Neural progenitor cell (in vitro differentiated cells): ENCODE results near the gene SLC35B4. TPM values are rescaled to one million over a fixed set of nuclear protein-coding genes. Genes with fewer than 3 reads are reported as not detected.

Source experiments
- DNase-seq: peaks from one replicate; pipeline ENCODE4 v3.0.0-alpha.2; 2016; ENCODE audit warnings: low spot score
- H2AFZ ChIP-seq: fragments of 200-600 bp; sonication (generic); replicated peaks from 2 replicates; pipeline ENCODE4 v1.6.1; 2016; ENCODE audit warnings: antibody characterized with exemption
- H3F3A ChIP-seq: fragments of 200-600 bp; sonication (generic); 2 replicates; pipeline ENCODE4 v1.6.1; 2016; ENCODE audit warnings: antibody characterized with exemption, low read depth
- H3K27ac ChIP-seq: fragments of 200-600 bp; sonication (generic); 2 replicates; pipeline ENCODE4 v1.5.1; 2016; ENCODE audit warnings: mild to moderate bottlenecking
- H3K27me3 ChIP-seq: fragments of 200-600 bp; sonication (generic); 2 replicates; pipeline ENCODE4 v1.6.1; 2016; ENCODE audit warnings: mild to moderate bottlenecking, moderate library complexity
- H3K36me3 ChIP-seq: fragments of 200-600 bp; sonication (generic); 2 replicates; pipeline ENCODE4 v1.5.1; 2016
- H3K4me1 ChIP-seq: fragments of 200-600 bp; sonication (generic); 2 replicates; pipeline ENCODE4 v1.6.1; 2016; ENCODE audit warnings: mixed run types
- H3K4me2 ChIP-seq: fragments of 200-600 bp; sonication (generic); 2 replicates; pipeline ENCODE4 v1.6.1; 2016
- H3K4me3 ChIP-seq: fragments of 200-600 bp; sonication (generic); 2 replicates; pipeline ENCODE4 v1.5.1; 2016
- H3K79me2 ChIP-seq: fragments of 200-600 bp; sonication (generic); 2 replicates; pipeline ENCODE4 v1.6.1; 2016; ENCODE audit warnings: low read depth
- H3K9ac ChIP-seq: fragments of 200-600 bp; sonication (generic); 2 replicates; pipeline ENCODE4 v1.6.1; 2016
- H3K9me3 ChIP-seq: fragments of 200-600 bp; sonication (generic); 2 replicates; pipeline ENCODE4 v1.5.1; 2016; ENCODE audit warnings: low read depth
- H4K20me1 ChIP-seq: fragments of 200-600 bp; sonication (generic); 2 replicates; pipeline ENCODE4 v1.6.1; 2016; ENCODE audit warnings: low read depth
- H3K27ac Mint-ChIP-seq: 3 replicates; pipeline ENCODE4 v1.8.0; 2021; ENCODE audit warnings: mixed read lengths
- H3K27me3 Mint-ChIP-seq: 2 replicates; pipeline ENCODE4 v1.8.0; 2022; ENCODE audit warnings: low read depth, mild to moderate bottlenecking, inconsistent platforms, moderate library complexity, mixed read lengths; ENCODE audit not compliant: insufficient read depth
- H3K36me3 Mint-ChIP-seq: 3 replicates; pipeline ENCODE4 v1.8.0; 2021; ENCODE audit warnings: mixed read lengths
- H3K4me1 Mint-ChIP-seq: 3 replicates; pipeline ENCODE4 v1.8.0; 2021; ENCODE audit warnings: mixed read lengths
- H3K4me3 Mint-ChIP-seq: 3 replicates; pipeline ENCODE4 v1.8.0; 2021; ENCODE audit warnings: mild to moderate bottlenecking, moderate library complexity, mixed read lengths
- H3K9me3 Mint-ChIP-seq: 3 replicates; pipeline ENCODE4 v1.8.0; 2020; ENCODE audit warnings: mixed read lengths
- CTCF ChIP-seq: fragments of 200-600 bp; sonication (generic); IDR thresholded peaks from 2 replicates; pipeline ENCODE4 v1.5.1; 2017; ENCODE audit warnings: antibody characterized with exemption, mild to moderate bottlenecking
- EZH2 ChIP-seq: fragments of 200-600 bp; sonication (generic); IDR thresholded peaks from 2 replicates; pipeline ENCODE4 v1.6.1; 2017; ENCODE audit warnings: antibody characterized with exemption, mild to moderate bottlenecking, moderate library complexity
- EZH2phosphoT487 ChIP-seq: fragments of 200-600 bp; sonication (generic); IDR thresholded peaks from 2 replicates; pipeline ENCODE4 v1.6.1; 2017; ENCODE audit warnings: antibody characterized with exemption
- total RNA-seq: library from RNA; depleted of rRNA; stranded (reverse); fragments of >200 nt; gene quantifications from 2 replicates; pipeline ENCODE4 v1.2.3, GENCODE V29; 2015; ENCODE audit warnings: low replicate concordance

Gene SLC35B4
- total RNA-seq, 1 donor from 2014 or later, result 32.0 TPM

- Histone ChIP-seq H3K27ac (no peak overlapping the region), H3K27me3 (no peaks in the 10 kb centered on the region), H3K36me3 (no peaks in the 10 kb centered on the region), H3K9me3 (no peaks in the 10 kb centered on the region), H3K9ac (no peak overlapping the region), H2AFZ (no peak overlapping the region), H3K4me3 (no peak overlapping the region), H3K79me2 (no peaks in the 10 kb centered on the region), H3F3A (no peaks in the 10 kb centered on the region), H3K4me1 (peaks cover 8% of the 10 kb centered on the region), H3K4me2 (no peak overlapping the region), H4K20me1 (no peaks in the 10 kb centered on the region)
- Mint-ChIP-seq H3K27ac (no peak overlapping the region), H3K27me3 (peaks cover 4% of the 10 kb centered on the region), H3K36me3 (no peaks in the 10 kb centered on the region), H3K4me3 (no peak overlapping the region), H3K4me1 (no peaks in the 10 kb centered on the region), H3K9me3 (peaks cover 3% of the 10 kb centered on the region)
- no peak for TF ChIP-seq CTCF
- no peak for TF ChIP-seq EZH2phosphoT487
- no peak for TF ChIP-seq EZH2
- DNase-seq, result no peak
Observed at GRCh38 chr7:134284011-134284410, 32.7 kb downstream of the SLC35B4 start.

GRCh38 chr7:134280508-134280907 lies 36.2 kb downstream of the SLC35B4 start:
- TF ChIP-seq EZH2phosphoT487 (no peak), CTCF (no peak), EZH2 (no peak)
- Mint-ChIP-seq H3K27me3 (peaks cover 8% of the 10 kb centered on the region), H3K4me3 (no peak overlapping the region), H3K9me3 (peaks cover 3% of the 10 kb centered on the region), H3K4me1 (no peaks in the 10 kb centered on the region), H3K36me3 (no peaks in the 10 kb centered on the region), H3K27ac (no peak overlapping the region)
- Histone ChIP-seq H3K9ac (no peak overlapping the region), H3K27me3 (no peaks in the 10 kb centered on the region), H2AFZ (no peak overlapping the region), H3F3A (no peaks in the 10 kb centered on the region), H3K4me2 (no peak overlapping the region), H4K20me1 (no peaks in the 10 kb centered on the region), H3K9me3 (no peaks in the 10 kb centered on the region), H3K4me1 (no peaks in the 10 kb centered on the region), H3K4me3 (no peak overlapping the region), H3K36me3 (no peaks in the 10 kb centered on the region), H3K27ac (no peak overlapping the region), H3K79me2 (no peaks in the 10 kb centered on the region)
- no peak for DNase-seq

- Histone ChIP-seq H2AFZ (no peak overlapping the region), H3K27ac (no peak overlapping the region), H3K4me1 (no peaks in the 10 kb centered on the region), H3K4me3 (no peak overlapping the region), H3K27me3 (no peaks in the 10 kb centered on the region), H3K36me3 (no peaks in the 10 kb centered on the region), H3K79me2 (no peaks in the 10 kb centered on the region), H3K9ac (no peak overlapping the region), H3K4me2 (no peak overlapping the region), H3F3A (no peaks in the 10 kb centered on the region), H4K20me1 (no peaks in the 10 kb centered on the region), H3K9me3 (no peaks in the 10 kb centered on the region)
- Mint-ChIP-seq H3K9me3 (peaks cover 3% of the 10 kb centered on the region), H3K4me1 (no peaks in the 10 kb centered on the region), H3K27ac (no peak overlapping the region), H3K36me3 (no peaks in the 10 kb centered on the region), H3K27me3 (peaks cover 8% of the 10 kb centered on the region), H3K4me3 (no peak overlapping the region)
- no peak for TF ChIP-seq EZH2phosphoT487
- no peak for DNase-seq
Observed at GRCh38 chr7:134279898-134280297, 36.8 kb downstream of the SLC35B4 start.

DNA sequence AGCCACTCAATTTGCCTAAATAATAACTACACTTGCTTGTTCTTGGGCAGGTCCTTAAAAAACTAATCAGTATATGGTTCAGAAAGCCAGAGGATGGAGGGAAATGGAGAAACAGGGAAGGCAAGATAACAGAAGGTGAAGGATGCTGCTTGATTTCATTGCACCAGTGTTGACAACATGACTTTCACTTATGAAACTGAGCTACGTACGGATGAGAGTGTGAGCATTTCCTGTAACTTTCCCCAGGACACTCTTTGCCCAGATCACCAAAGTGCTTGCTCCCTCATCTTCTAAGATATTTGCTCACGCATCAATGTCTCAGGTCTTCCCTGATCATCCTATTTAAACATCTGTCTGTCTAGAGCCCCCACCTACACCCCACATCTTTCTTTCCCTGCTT lies 37.4 kb downstream of the SLC35B4 start:
- Histone ChIP-seq H2AFZ (no peak overlapping the region), H3K27ac (no peak overlapping the region), H3K79me2 (no peaks in the 10 kb centered on the region), H3K4me1 (no peaks in the 10 kb centered on the region), H3F3A (no peaks in the 10 kb centered on the region), H3K9ac (no peak overlapping the region), H3K27me3 (no peaks in the 10 kb centered on the region), H3K4me3 (no peak overlapping the region), H3K9me3 (no peaks in the 10 kb centered on the region), H3K36me3 (no peaks in the 10 kb centered on the region), H3K4me2 (no peak overlapping the region), H4K20me1 (no peaks in the 10 kb centered on the region)
- no peak for DNase-seq
- H3K4me3 Mint-ChIP-seq, result no peak overlapping the region
- no peaks in the 10 kb centered on the region for H3K4me1 Mint-ChIP-seq
- peaks cover 8% of the 10 kb centered on the region for H3K27me3 Mint-ChIP-seq
- H3K27ac Mint-ChIP-seq, result no peak overlapping the region
- peaks cover 3% of the 10 kb centered on the region for H3K9me3 Mint-ChIP-seq
- no peak for TF ChIP-seq EZH2phosphoT487
- no peak for TF ChIP-seq CTCF
- TF ChIP-seq EZH2, result no peak
- no peaks in the 10 kb centered on the region for H3K36me3 Mint-ChIP-seq
